Activated CD4-positive, alpha-beta T cell treated with anti-CD3 and anti-CD28 coated beads, Interleukin-2, amount 10 ng/mL, durations not matched to agents 7 days and 5 days (primary cell): ENCODE data around the gene SCP2. TPM values are rescaled to one million over a fixed set of nuclear protein-coding genes. Genes with fewer than 3 reads are reported as not detected.

ENCODE experiments used
- CTCF ChIA-PET: fragments of 350-600 bp; sonication (Branson Sonifier 250); formaldehyde crosslinking; loops from one replicate; lab custom pipeline; 2021; ENCODE audit warnings: antibody characterized with exemption; lab: Charles Lee
- POLR2A ChIA-PET: fragments of 350-600 bp; sonication (Branson Sonifier 250); formaldehyde crosslinking; loops from one replicate; lab custom pipeline; 2021; ENCODE audit warnings: antibody characterized with exemption; lab: Charles Lee
- DNase-seq: peaks from one replicate; pipeline ENCODE4 v3.0.0-alpha.2; 2020
- H3K27ac Mint-ChIP-seq: one replicate; pipeline ENCODE4 v1.8.0; 2021; ENCODE audit warnings: mild to moderate bottlenecking, moderate library complexity, mixed read lengths
- H3K27me3 Mint-ChIP-seq: one replicate; pipeline ENCODE4 v1.8.0; 2021; ENCODE audit warnings: mixed read lengths
- H3K36me3 Mint-ChIP-seq: one replicate; pipeline ENCODE4 v1.8.0; 2021; ENCODE audit warnings: low read depth, mixed read lengths
- H3K4me1 Mint-ChIP-seq: one replicate; pipeline ENCODE4 v1.8.0; 2021; ENCODE audit warnings: mixed read lengths
- H3K4me3 Mint-ChIP-seq: one replicate; pipeline ENCODE4 v1.8.0; 2021; ENCODE audit warnings: mild to moderate bottlenecking, moderate library complexity, mixed read lengths
- H3K9me3 Mint-ChIP-seq: one replicate; pipeline ENCODE4 v1.8.0; 2021; ENCODE audit warnings: mixed read lengths
- total RNA-seq, 2 experiments: library from RNA; stranded (reverse); gene quantifications; one replicate each; pipeline ENCODE4 v1.2.3, GENCODE V29; 2021

SCP2 gene
- total RNA-seq, 2 experiments from 2014 or later, result 83.3 to 102 TPM

GRCh38 chr1:53086491-53087070 is 159.5 kb downstream of the SCP2 start:
- DNase-seq, result no peak
- H3K9me3 Mint-ChIP-seq, result no peaks in the 10 kb centered on the region
- no peak overlapping the region for H3K4me3 Mint-ChIP-seq
- ChIA-PET CTCF (no interaction called here), POLR2A (no interaction called here)
- H3K36me3 Mint-ChIP-seq, result no peaks in the 10 kb centered on the region
- H3K27me3 Mint-ChIP-seq, result no peaks in the 10 kb centered on the region
- H3K27ac Mint-ChIP-seq, result no peak overlapping the region
- no peaks in the 10 kb centered on the region for H3K4me1 Mint-ChIP-seq

GRCh38 chr1:53087332-53088285 is 160.5 kb downstream of the SCP2 start:
- no peak overlapping the region for H3K27ac Mint-ChIP-seq
- no peak for DNase-seq
- H3K4me1 Mint-ChIP-seq, result no peaks in the 10 kb centered on the region
- no peaks in the 10 kb centered on the region for H3K9me3 Mint-ChIP-seq
- H3K4me3 Mint-ChIP-seq, result no peak overlapping the region
- ChIA-PET POLR2A (no interaction called here), CTCF (no interaction called here)
- no peaks in the 10 kb centered on the region for H3K27me3 Mint-ChIP-seq
- no peaks in the 10 kb centered on the region for H3K36me3 Mint-ChIP-seq

GRCh38 chr1:53088616-53089300 is 161.7 kb downstream of the SCP2 start:
- H3K27me3 Mint-ChIP-seq, result no peaks in the 10 kb centered on the region
- no peaks in the 10 kb centered on the region for H3K9me3 Mint-ChIP-seq
- no peak for DNase-seq
- no peaks in the 10 kb centered on the region for H3K36me3 Mint-ChIP-seq
- H3K4me3 Mint-ChIP-seq, result no peak overlapping the region
- no peak overlapping the region for H3K27ac Mint-ChIP-seq
- POLR2A ChIA-PET, result no interaction called here
- CTCF ChIA-PET, result interaction anchor here (0.5 to 1.3 kb wide), 2 partner anchors 22 to 301 kb away, joined by 3 to 4 read pairs; no protein-coding TSS in a partner anchor
- no peaks in the 10 kb centered on the region for H3K4me1 Mint-ChIP-seq

GRCh38 chr1:53089478-53090226 is 162.6 kb downstream of the SCP2 start:
- no peak overlapping the region for H3K4me3 Mint-ChIP-seq
- H3K27ac Mint-ChIP-seq, result no peak overlapping the region
- DNase-seq, result no peak
- no peaks in the 10 kb centered on the region for H3K27me3 Mint-ChIP-seq
- H3K4me1 Mint-ChIP-seq, result no peaks in the 10 kb centered on the region
- POLR2A ChIA-PET, result no interaction called here
- H3K36me3 Mint-ChIP-seq, result no peaks in the 10 kb centered on the region
- CTCF ChIA-PET, result interaction anchor here (0.6 to 1.3 kb wide), 2 partner anchors 23 to 35 kb away, joined by 3 to 4 read pairs; no protein-coding TSS in a partner anchor
- H3K9me3 Mint-ChIP-seq, result no peaks in the 10 kb centered on the region

GRCh38 chr1:53090227-53091147 is 163.4 kb downstream of the SCP2 start:
- Mint-ChIP-seq H3K4me3 (no peak overlapping the region), H3K27me3 (no peaks in the 10 kb centered on the region), H3K9me3 (peaks cover 2% of the 10 kb centered on the region), H3K27ac (no peak overlapping the region), H3K36me3 (no peaks in the 10 kb centered on the region), H3K4me1 (no peaks in the 10 kb centered on the region)
- DNase-seq, result no peak
- ChIA-PET CTCF (interaction anchor here (1.3 kb wide), 1 partner anchor 24 kb away, joined by 4 read pairs; no protein-coding TSS in a partner anchor), POLR2A (no interaction called here)

GRCh38 chr1:53091841-53092645 is 165.0 kb downstream of the SCP2 start:
- ChIA-PET CTCF (interaction anchor here (0.5 kb wide), 1 partner anchor 174 kb away, joined by 3 read pairs; no protein-coding TSS in a partner anchor), POLR2A (no interaction called here)
- H3K36me3 Mint-ChIP-seq, result no peaks in the 10 kb centered on the region
- no peak overlapping the region for H3K27ac Mint-ChIP-seq
- no peaks in the 10 kb centered on the region for H3K4me1 Mint-ChIP-seq
- H3K4me3 Mint-ChIP-seq, result no peak overlapping the region
- no peak for DNase-seq
- peaks cover 2% of the 10 kb centered on the region for H3K9me3 Mint-ChIP-seq
- no peaks in the 10 kb centered on the region for H3K27me3 Mint-ChIP-seq

GRCh38 chr1:53092659-53093450 is 165.8 kb downstream of the SCP2 start:
- CTCF ChIA-PET, result interaction anchor here (0.5 kb wide), 1 partner anchor 175 kb away, joined by 3 read pairs; no protein-coding TSS in a partner anchor
- POLR2A ChIA-PET, result no interaction called here
- H3K36me3 Mint-ChIP-seq, result no peaks in the 10 kb centered on the region
- no peaks in the 10 kb centered on the region for H3K4me1 Mint-ChIP-seq
- H3K9me3 Mint-ChIP-seq, result peaks cover 2% of the 10 kb centered on the region
- H3K27ac Mint-ChIP-seq, result no peak overlapping the region
- H3K4me3 Mint-ChIP-seq, result no peak overlapping the region
- H3K27me3 Mint-ChIP-seq, result no peaks in the 10 kb centered on the region
- no peak for DNase-seq

GRCh38 chr1:53093451-53093754 is 166.3 kb downstream of the SCP2 start:
- Mint-ChIP-seq H3K27me3 (no peaks in the 10 kb centered on the region), H3K9me3 (peaks cover 2% of the 10 kb centered on the region), H3K4me3 (no peak overlapping the region), H3K4me1 (no peaks in the 10 kb centered on the region), H3K27ac (no peak overlapping the region), H3K36me3 (no peaks in the 10 kb centered on the region)
- POLR2A ChIA-PET, result no interaction called here
- CTCF ChIA-PET, result no interaction called here
- DNase-seq, result no peak

- no peak overlapping the region for H3K27ac Mint-ChIP-seq
- H3K9me3 Mint-ChIP-seq, result peaks cover 2% of the 10 kb centered on the region
- H3K36me3 Mint-ChIP-seq, result no peaks in the 10 kb centered on the region
- POLR2A ChIA-PET, result no interaction called here
- CTCF ChIA-PET, result interaction anchor here (0.7 kb wide), 1 partner anchor 46 kb away, joined by 3 read pairs; no protein-coding TSS in a partner anchor
- H3K27me3 Mint-ChIP-seq, result no peaks in the 10 kb centered on the region
- H3K4me1 Mint-ChIP-seq, result no peaks in the 10 kb centered on the region
- no peak overlapping the region for H3K4me3 Mint-ChIP-seq
- no peak for DNase-seq
Measured at GRCh38 chr1:53093778-53094532, 166.9 kb downstream of the SCP2 start.

- no peaks in the 10 kb centered on the region for H3K27me3 Mint-ChIP-seq
- CTCF ChIA-PET, result interaction anchor here (0.7 kb wide), 1 partner anchor 46 kb away, joined by 3 read pairs; no protein-coding TSS in a partner anchor
- no peak for DNase-seq
- H3K36me3 Mint-ChIP-seq, result no peaks in the 10 kb centered on the region
- peaks cover 2% of the 10 kb centered on the region for H3K9me3 Mint-ChIP-seq
- no peak overlapping the region for H3K4me3 Mint-ChIP-seq
- no peaks in the 10 kb centered on the region for H3K4me1 Mint-ChIP-seq
- POLR2A ChIA-PET, result no interaction called here
- no peak overlapping the region for H3K27ac Mint-ChIP-seq
Measured at GRCh38 chr1:53094533-53094919, 167.4 kb downstream of the SCP2 start.
